Suprapubic skin (tissue), 4 donors: ENCODE data around the gene NEURL1. TPM values are rescaled to one million over a fixed set of nuclear protein-coding genes. Genes with fewer than 3 reads are reported as not detected.

Experiments
- DNase-seq, 2 donors: peaks; one replicate each; pipeline ENCODE4 v3.0.0-alpha.2; 2019; ENCODE audit warnings: low spot score in 2 of 2
- H3K27ac ChIP-seq: fragments of 200-600 bp; sonication (generic); one replicate; pipeline ENCODE4 v1.5.1; 2019
- H3K27me3 ChIP-seq: fragments of 200-600 bp; sonication (generic); one replicate; pipeline ENCODE4 v1.5.1; 2019
- H3K36me3 ChIP-seq: fragments of 200-600 bp; sonication (generic); one replicate; pipeline ENCODE4 v1.5.1; 2019
- H3K4me1 ChIP-seq: fragments of 200-600 bp; sonication (generic); one replicate; pipeline ENCODE4 v1.5.1; 2019
- H3K4me3 ChIP-seq: fragments of 200-600 bp; sonication (generic); one replicate; pipeline ENCODE4 v1.5.1; 2019; ENCODE audit warnings: mild to moderate bottlenecking
- H3K9me3 ChIP-seq: fragments of 200-600 bp; sonication (generic); one replicate; pipeline ENCODE4 v1.5.1; 2019
- EP300 ChIP-seq: sonication (generic); formaldehyde crosslinking; IDR thresholded peaks from one replicate; pipeline ENCODE4 v1.6.1; 2017; ENCODE audit warnings: antibody characterized with exemption
- POLR2A ChIP-seq, 2 donors: fragments of 450-650 bp; IDR thresholded peaks; one replicate each; pipeline ENCODE4 v1.6.1; 2017; ENCODE audit warnings: antibody characterized with exemption in 2 of 2, mild to moderate bottlenecking in 2 of 2, moderate library complexity in 2 of 2
- POLR2AphosphoS5 ChIP-seq, 3 donors: sonication (generic); formaldehyde crosslinking; IDR thresholded peaks; one replicate each; pipeline ENCODE4 v1.6.1; 2017; ENCODE audit warnings: antibody characterized with exemption in 3 of 3
- WGBS: methylation state at CpG from one replicate; pipeline ENCODE4 v1.1.5; 2018; 5-methylcytosine and 5-hydroxymethylcytosine counted together
- total RNA-seq, 4 donors: library from RNA; depleted of rRNA; stranded (reverse); fragments of >200 nt; gene quantifications; one replicate each; pipeline ENCODE4 v1.1.0, GENCODE V29; 2016
- TF ChIP-seq, protein P1 (sequence below), 2 donors: fragments of 200-600 bp in 1 of 2; fragments of 450-650 bp in 1 of 2; sonication (generic) in 1 of 2; IDR thresholded peaks; one replicate each; pipeline ENCODE4 v1.5.1; 2016 to 2019; ENCODE audit warnings: antibody characterized with exemption in 2 of 2, mild to moderate bottlenecking in 1 of 2, moderate library complexity in 1 of 2

Gene NEURL1
- total RNA-seq, 4 donors from 2014 or later, result 0.18 to 0.30 TPM; not detected in 2

DNA sequence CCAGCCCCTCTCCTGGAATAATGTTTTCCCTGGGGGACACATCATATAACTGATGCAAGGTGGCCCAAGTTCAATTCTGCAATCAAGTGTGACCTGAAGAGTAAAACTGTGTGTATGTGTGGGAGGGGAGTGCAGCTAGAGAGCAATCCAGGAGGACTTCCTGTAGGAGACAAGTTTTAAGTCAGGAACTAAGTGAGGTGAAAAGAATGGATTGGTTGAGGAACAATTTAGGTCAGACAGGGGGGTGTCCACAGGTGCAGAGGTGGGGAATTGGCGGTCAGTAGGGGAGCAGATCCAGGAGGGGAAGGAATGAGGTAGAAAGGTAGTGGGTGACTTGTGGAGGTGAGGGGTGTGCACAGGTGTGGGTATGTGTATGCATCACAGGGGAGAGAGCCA is 82.6 kb downstream of the NEURL1 start:
- DNase-seq, result no peak
- Histone ChIP-seq H3K4me3 (no peak overlapping the region), H3K4me1 (no peaks in the 10 kb centered on the region), H3K27ac (no peak overlapping the region), H3K36me3 (no peaks in the 10 kb centered on the region), H3K9me3 (no peaks in the 10 kb centered on the region), H3K27me3 (no peaks in the 10 kb centered on the region)
- no peak for TF ChIP-seq POLR2A (IDR thresholded peaks at IDR 0.05)
- TF ChIP-seq, protein P1, sequence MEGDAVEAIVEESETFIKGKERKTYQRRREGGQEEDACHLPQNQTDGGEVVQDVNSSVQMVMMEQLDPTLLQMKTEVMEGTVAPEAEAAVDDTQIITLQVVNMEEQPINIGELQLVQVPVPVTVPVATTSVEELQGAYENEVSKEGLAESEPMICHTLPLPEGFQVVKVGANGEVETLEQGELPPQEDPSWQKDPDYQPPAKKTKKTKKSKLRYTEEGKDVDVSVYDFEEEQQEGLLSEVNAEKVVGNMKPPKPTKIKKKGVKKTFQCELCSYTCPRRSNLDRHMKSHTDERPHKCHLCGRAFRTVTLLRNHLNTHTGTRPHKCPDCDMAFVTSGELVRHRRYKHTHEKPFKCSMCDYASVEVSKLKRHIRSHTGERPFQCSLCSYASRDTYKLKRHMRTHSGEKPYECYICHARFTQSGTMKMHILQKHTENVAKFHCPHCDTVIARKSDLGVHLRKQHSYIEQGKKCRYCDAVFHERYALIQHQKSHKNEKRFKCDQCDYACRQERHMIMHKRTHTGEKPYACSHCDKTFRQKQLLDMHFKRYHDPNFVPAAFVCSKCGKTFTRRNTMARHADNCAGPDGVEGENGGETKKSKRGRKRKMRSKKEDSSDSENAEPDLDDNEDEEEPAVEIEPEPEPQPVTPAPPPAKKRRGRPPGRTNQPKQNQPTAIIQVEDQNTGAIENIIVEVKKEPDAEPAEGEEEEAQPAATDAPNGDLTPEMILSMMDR (IDR thresholded peaks at IDR 0.05), result no peak
- TF ChIP-seq EP300, result no peak
- TF ChIP-seq POLR2AphosphoS5 (IDR thresholded peaks at IDR 0.05), result no peak
- 97% methylated on average over 1 of the region's 1 CpG for WGBS

GRCh38 chr10:103576862-103577261 is 83.4 kb downstream of the NEURL1 start:
- no peak for TF ChIP-seq POLR2AphosphoS5 (IDR thresholded peaks at IDR 0.05)
- TF ChIP-seq, protein P1 (IDR thresholded peaks at IDR 0.05), result no peak
- TF ChIP-seq EP300, result no peak
- TF ChIP-seq POLR2A (IDR thresholded peaks at IDR 0.05), result no peak
- Histone ChIP-seq H3K9me3 (no peaks in the 10 kb centered on the region), H3K27me3 (no peaks in the 10 kb centered on the region), H3K4me3 (no peak overlapping the region), H3K36me3 (no peaks in the 10 kb centered on the region), H3K27ac (no peak overlapping the region), H3K4me1 (no peaks in the 10 kb centered on the region)
- no peak for DNase-seq
- WGBS, result 42% methylated on average over 1 of the region's 2 CpGs

GRCh38 chr10:103578782-103579382 is 85.4 kb downstream of the NEURL1 start:
- 86% methylated on average over 11 of the region's 15 CpGs for WGBS
- H3K36me3 ChIP-seq, result no peaks in the 10 kb centered on the region
- DNase-seq, result no peak
- H3K4me3 ChIP-seq, result no peak overlapping the region
- H3K27ac ChIP-seq, result no peak overlapping the region
- no peaks in the 10 kb centered on the region for H3K9me3 ChIP-seq
- H3K27me3 ChIP-seq, result no peaks in the 10 kb centered on the region
- H3K4me1 ChIP-seq, result peaks cover under 1% of the 10 kb centered on the region
- TF ChIP-seq POLR2A (IDR thresholded peaks at IDR 0.05) (no peak), EP300 (no peak), POLR2AphosphoS5 (IDR thresholded peaks at IDR 0.05) (no peak)
- TF ChIP-seq, protein P1 (IDR thresholded peaks at IDR 0.05), result no peak

- WGBS, result 70% methylated on average over 7 of the region's 7 CpGs
- Histone ChIP-seq H3K9me3 (no peaks in the 10 kb centered on the region), H3K36me3 (no peaks in the 10 kb centered on the region), H3K4me1 (peaks cover 10% of the 10 kb centered on the region), H3K4me3 (no peak overlapping the region), H3K27ac (no peak overlapping the region), H3K27me3 (peaks cover 3% of the 10 kb centered on the region)
- no peak for DNase-seq
- TF ChIP-seq, protein P1 (IDR thresholded peaks at IDR 0.05), result no peak
- TF ChIP-seq POLR2AphosphoS5 (IDR thresholded peaks at IDR 0.05) (no peak), EP300 (no peak), POLR2A (IDR thresholded peaks at IDR 0.05) (no peak)
Observed at GRCh38 chr10:103580011-103580410, 86.5 kb downstream of the NEURL1 start.

- peaks cover 4% of the 10 kb centered on the region for H3K27me3 ChIP-seq
- DNase-seq, result no peak
- no peaks in the 10 kb centered on the region for H3K9me3 ChIP-seq
- TF ChIP-seq POLR2AphosphoS5 (IDR thresholded peaks at IDR 0.05) (no peak), POLR2A (IDR thresholded peaks at IDR 0.05) (no peak), EP300 (no peak)
- TF ChIP-seq, protein P1 (IDR thresholded peaks at IDR 0.05), result no peak
- H3K27ac ChIP-seq, result no peak overlapping the region
- peaks cover 10% of the 10 kb centered on the region for H3K4me1 ChIP-seq
- H3K4me3 ChIP-seq, result no peak overlapping the region
- no peaks in the 10 kb centered on the region for H3K36me3 ChIP-seq
- WGBS, result 58% methylated on average over 7 of the region's 7 CpGs
Observed at GRCh38 chr10:103580430-103580829, 86.9 kb downstream of the NEURL1 start.
